GM19193 (cell line): Measurements from ENCODE around the gene CCDC148.

ENCODE experiments used
- POLR2A ChIP-seq: IDR thresholded peaks from 4 replicates; pipeline ENCODE4 v1.6.1; 2011; ENCODE audit not compliant: insufficient read depth, insufficient read length; ENCODE audit errors: extremely low read depth

Gene CCDC148

GRCh38 chr2:158144914-158145625 lies 311.5 kb downstream of the CCDC148 start:
- no peak for TF ChIP-seq POLR2A

GRCh38 chr2:158143703-158144360 lies 312.7 kb downstream of the CCDC148 start:
- TF ChIP-seq POLR2A: no peak

- TF ChIP-seq POLR2A: no peak
Measured at GRCh38 chr2:158142568-158143332, 313.8 kb downstream of the CCDC148 start.

GRCh38 chr2:158142165-158142564 lies 314.4 kb downstream of the CCDC148 start:
- no peak for TF ChIP-seq POLR2A

- no peak for TF ChIP-seq POLR2A
Measured at GRCh38 chr2:158140201-158140600, 316.4 kb downstream of the CCDC148 start.

- no peak for TF ChIP-seq POLR2A
Measured at GRCh38 chr2:158138255-158138654, 318.3 kb downstream of the CCDC148 start.

GRCh38 chr2:158135096-158135495 lies 321.5 kb downstream of the CCDC148 start:
- TF ChIP-seq POLR2A: no peak

- no peak for TF ChIP-seq POLR2A
Measured at GRCh38 chr2:158134655-158135054, 321.9 kb downstream of the CCDC148 start.

GRCh38 chr2:158134055-158134454 lies 322.5 kb downstream of the CCDC148 start:
- no peak for TF ChIP-seq POLR2A

- TF ChIP-seq POLR2A: no peak
Measured at GRCh38 chr2:158131919-158132566, 324.5 kb downstream of the CCDC148 start.

GRCh38 chr2:158131483-158131912 lies 325.1 kb downstream of the CCDC148 start:
- no peak for TF ChIP-seq POLR2A

- TF ChIP-seq POLR2A: no peak
Measured at GRCh38 chr2:158130832-158131473, 325.6 kb downstream of the CCDC148 start.

- no peak for TF ChIP-seq POLR2A
Measured at GRCh38 chr2:158129037-158129436, 327.5 kb downstream of the CCDC148 start.

- no peak for TF ChIP-seq POLR2A
Measured at GRCh38 chr2:158128168-158128973, 328.2 kb downstream of the CCDC148 start.

GRCh38 chr2:158127380-158127804 lies 329.2 kb downstream of the CCDC148 start:
- no peak for TF ChIP-seq POLR2A
